Panc1 (cell line): Measurements from ENCODE around the gene S1PR1. TPM values are rescaled to one million over a fixed set of nuclear protein-coding genes. Genes with fewer than 3 reads are reported as not detected.

Experiments
- ATAC-seq: fragments of 200-7000 bp; cut with Tn5 transposase; 2 replicates; pipeline ENCODE4 v1.9.1; 2020; ENCODE audit warnings: mild to moderate bottlenecking, moderate library complexity
- BruUV-seq: library from RNA; stranded (reverse); fragments of 400-500 nt; replicated peaks from 2 replicates; lab custom pipeline; 2021; lab: Mats Ljungman, UMichigan
- CTCF ChIA-PET: fragments of 300-600 bp; sonication (Branson Sonifier 250); formaldehyde crosslinking; loops from one replicate; lab custom pipeline; 2022; ENCODE audit warnings: antibody characterized with exemption; lab: Charles Lee
- POLR2A ChIA-PET: fragments of 300-600 bp; sonication (Branson Sonifier 250); formaldehyde crosslinking; loops from one replicate; lab custom pipeline; 2022; ENCODE audit warnings: antibody characterized with exemption; lab: Charles Lee
- DNase-seq: peaks from one replicate; pipeline ENCODE4 v3.0.0-alpha.2; 2010; ENCODE audit warnings: low read depth, low spot score
- H3K27ac ChIP-seq: 2 replicates; pipeline ENCODE4 v1.5.1; 2011; ENCODE audit warnings: mild to moderate bottlenecking, low read length, inconsistent platforms
- H3K27me3 ChIP-seq: fragments of 200-500 bp; sonication (Bioruptor generic); 2 replicates; pipeline ENCODE4 v1.6.0; 2014; ENCODE audit warnings: low read length, inconsistent platforms; ENCODE audit not compliant: control insufficient read depth, insufficient read depth
- H3K36me3 ChIP-seq: fragments of 200-500 bp; sonication (Bioruptor generic); 2 replicates; pipeline ENCODE4 v1.5.1; 2014; ENCODE audit warnings: inconsistent platforms, mild to moderate bottlenecking, low read length, moderate library complexity; ENCODE audit not compliant: control insufficient read depth, insufficient read depth
- H3K4me1 ChIP-seq: 2 replicates; pipeline ENCODE4 v1.5.1; 2011; ENCODE audit warnings: inconsistent platforms, mild to moderate bottlenecking, low read length, moderate library complexity; ENCODE audit not compliant: control insufficient read depth, insufficient read depth
- H3K4me3 ChIP-seq, 2 experiments: 2 replicates each; pipeline ENCODE4 v1.5.1; 2011 to 2012; ENCODE audit warnings: low read depth in 2 of 2, low read length in 2 of 2, mild to moderate bottlenecking in 2 of 2, inconsistent platforms in 1 of 2, moderate library complexity in 1 of 2
- H3K9me3 ChIP-seq: fragments of 200-500 bp; sonication (Bioruptor generic); 2 replicates; pipeline ENCODE4 v1.5.1; 2014; ENCODE audit warnings: low read depth, mild to moderate bottlenecking, inconsistent platforms, low read length, moderate library complexity; ENCODE audit not compliant: control insufficient read depth, insufficient read depth
- CTCF ChIP-seq: fragments of 450-650 bp; IDR thresholded peaks from 2 replicates; pipeline ENCODE4 v1.5.1; 2017; ENCODE audit warnings: mild to moderate bottlenecking
- POLR2AphosphoS5 ChIP-seq: IDR thresholded peaks from 2 replicates; pipeline ENCODE4 v1.6.1; 2012; ENCODE audit warnings: mild to moderate bottlenecking, low read depth, low read length, moderate library complexity
- REST ChIP-seq, 2 experiments: IDR thresholded peaks; 2 replicates each; pipeline ENCODE4 v1.6.1; 2011 to 2012; ENCODE audit warnings: low read depth in 2 of 2, control low read depth in 1 of 2, low read length in 1 of 2, mild to moderate bottlenecking in 1 of 2, moderate library complexity in 1 of 2; ENCODE audit not compliant: insufficient read depth in 1 of 2
- SIN3A ChIP-seq: IDR thresholded peaks from 2 replicates; pipeline ENCODE4 v1.6.1; 2012; ENCODE audit warnings: low read depth, mild to moderate bottlenecking, low read length, moderate library complexity, borderline replicate concordance; ENCODE audit not compliant: insufficient read depth
- TCF7L2 ChIP-seq: IDR thresholded peaks from 2 replicates; pipeline ENCODE4 v1.6.1; 2011; ENCODE audit warnings: mild to moderate bottlenecking, low read depth, low read length, inconsistent platforms
- in situ Hi-C: cut with HindIII; loops from 2 replicates; pipeline ENCODE4 v1.10.0; 2016; ENCODE audit warnings: low sequenced_read_pairs, low pct_unique_long_range_greater_than_20kb
- intact Hi-C: fragments of 100-400 bp; cut with micrococcal nuclease; formaldehyde crosslinking; loops from one replicate; pipeline ENCODE4 v1.10.0; 2022; ENCODE audit not compliant: unreplicated experiment
- total RNA-seq: library from RNA; stranded (reverse); gene quantifications from one replicate; pipeline ENCODE4 v1.2.1, GENCODE V29; 2021; ENCODE audit not compliant: unreplicated experiment

The S1PR1 gene
- total RNA-seq, 1 experiment from 2014 or later, result 0.41 TPM

DNA sequence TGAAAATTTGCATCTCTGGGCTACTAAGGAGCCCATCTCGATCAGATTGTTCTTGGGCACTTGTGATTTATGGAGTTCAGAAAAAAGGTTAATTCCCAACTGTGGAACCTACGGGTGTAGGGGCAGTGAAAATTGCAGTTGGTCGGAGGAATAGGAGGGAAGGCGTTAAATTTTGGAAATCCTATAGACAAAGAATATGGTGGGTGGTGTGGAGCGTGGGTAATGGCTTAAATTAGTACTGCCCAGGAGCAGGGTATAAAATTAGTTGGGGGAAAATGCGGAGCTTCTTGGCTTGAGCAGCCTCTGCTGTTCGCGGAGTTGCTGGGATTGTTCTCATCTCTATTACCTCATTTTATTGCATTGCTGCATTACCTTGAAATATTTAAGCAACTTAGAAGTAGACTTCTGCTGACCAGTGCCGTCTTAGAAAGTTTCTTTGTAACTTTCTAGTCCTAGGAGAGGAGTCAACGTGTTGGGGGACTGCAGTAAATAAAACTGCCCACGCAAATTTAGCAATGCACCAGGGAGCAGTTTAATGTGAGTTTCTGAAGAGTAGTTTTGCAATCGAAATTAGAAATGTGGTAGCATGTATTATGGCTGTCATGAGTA, 514 bp downstream of the S1PR1 start:
- ATAC-seq, result no peak
- Histone ChIP-seq H3K9me3 (no peaks in the 10 kb centered on the region), H3K27me3 (peaks cover 5% of the 10 kb centered on the region), H3K27ac (no peak overlapping the region), H3K4me3 (peak overlapping the region; percentile 45 to 62; a peak in 3 of 4 replicates), H3K36me3 (no peaks in the 10 kb centered on the region), H3K4me1 (no peaks in the 10 kb centered on the region)
- in situ Hi-C loops, result no loop called here
- ChIA-PET POLR2A (no interaction called here), CTCF (no interaction called here)
- TF ChIP-seq TCF7L2 (no peak), CTCF (no peak), POLR2AphosphoS5 (no peak), SIN3A (no peak), REST (IDR thresholded peaks at IDR 0.05; ENCODE audit: insufficient read depth in 1 of 2, low read depth in 2 of 2, low read length in 1 of 2) (no peak)
- DNase-seq, result no peak
- intact Hi-C loops, result no loop called here
- no TSS peak for BruUV-seq

DNA sequence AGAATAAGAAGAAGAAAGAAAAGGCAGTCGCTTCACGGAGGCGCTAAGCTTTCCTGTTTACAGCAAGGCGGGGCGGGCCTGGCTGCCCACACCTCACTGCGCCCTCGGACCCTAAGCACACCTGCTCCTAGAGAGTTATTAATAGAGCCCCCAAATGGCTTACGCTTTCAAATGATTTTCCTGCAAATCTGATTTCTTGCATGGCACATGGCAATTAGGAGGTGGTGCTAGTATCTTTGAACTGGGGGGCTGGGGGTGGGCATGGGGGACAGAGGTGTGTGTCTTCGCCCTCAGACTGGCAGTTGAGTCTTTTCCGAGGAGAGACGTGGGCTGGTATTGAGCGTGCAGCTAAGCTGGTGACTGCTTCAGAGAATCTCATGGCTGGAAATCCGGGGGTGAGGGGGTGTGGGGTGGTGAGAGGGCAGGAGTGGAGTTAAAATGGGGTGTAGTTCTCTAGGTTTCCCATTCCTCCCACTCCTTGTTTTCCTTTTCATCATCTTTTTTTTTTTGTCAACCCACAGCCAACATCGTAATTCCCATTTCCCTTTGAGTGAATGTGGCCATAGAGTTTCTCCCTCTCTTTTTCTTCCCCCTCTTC, 1.3 kb downstream of the S1PR1 start:
- ATAC-seq (no peak), DNase-seq (no peak)
- no peaks in the 10 kb centered on the region for H3K9me3 ChIP-seq
- intact Hi-C loops (loop anchor here (2.0 kb wide), 1 partner anchor 317 kb away; no protein-coding TSS in a partner anchor), in situ Hi-C loops (no loop called here)
- no TSS peak for BruUV-seq
- H3K4me1 ChIP-seq, result no peaks in the 10 kb centered on the region
- ChIA-PET CTCF (interaction anchor here (0.7 kb wide), 2 partner anchors 59 to 806 kb away, joined by 3 to 4 read pairs; no protein-coding TSS in a partner anchor), POLR2A (interaction anchor here (0.7 kb wide), 1 partner anchor 124 kb away, joined by 5 read pairs; no protein-coding TSS in a partner anchor)
- no peak for TF ChIP-seq REST (IDR thresholded peaks at IDR 0.05; ENCODE audit: insufficient read depth in 1 of 2, low read depth in 2 of 2, low read length in 1 of 2)
- no peak for TF ChIP-seq TCF7L2
- TF ChIP-seq POLR2AphosphoS5, result no peak
- no peak for TF ChIP-seq SIN3A
- no peak for TF ChIP-seq CTCF
- no peak overlapping the region for H3K27ac ChIP-seq
- peaks cover 5% of the 10 kb centered on the region for H3K27me3 ChIP-seq
- H3K4me3 ChIP-seq, result no peak overlapping the region
- no peaks in the 10 kb centered on the region for H3K36me3 ChIP-seq
